ENCODE results near the gene SNX24. TPM values are rescaled to one million over a fixed set of nuclear protein-coding genes. Genes with fewer than 3 reads are reported as not detected.

SNX24 gene
- total RNA-seq, 1 donor: 26.5 TPM

- H3K4me3 ChIP-seq (ENCODE audit: low read depth, low read length): peak overlapping the region; percentile 79
- no peak for TF ChIP-seq CTCF (IDR thresholded peaks at IDR 0.05; ENCODE audit: insufficient read depth, low read length)
- DNase-seq (ENCODE audit: low read depth): peak; percentile 45
Observed at GRCh38 chr5:123035918-123036390, 190.5 kb downstream of the SNX24 start.

GRCh38 chr5:123036391-123037103 is 191.1 kb downstream of the SNX24 start, which contains the start of gene PPIC:
PPIC (minus strand) TSS chr5:123036725; CDS start chr5:123036625, 100 bp downstream.
- DNase-seq (ENCODE audit: low read depth): peak; percentile 75
- peak within 1 kb of the TSS; percentile 79 for H3K4me3 ChIP-seq (ENCODE audit: low read depth, low read length)
- TF ChIP-seq CTCF (IDR thresholded peaks at IDR 0.05; ENCODE audit: insufficient read depth, low read length): no peak

GRCh38 chr5:123037104-123037418 is 191.6 kb downstream of the SNX24 start:
- H3K4me3 ChIP-seq (ENCODE audit: low read depth, low read length): peak overlapping the region; percentile 79
- TF ChIP-seq CTCF (IDR thresholded peaks at IDR 0.05; ENCODE audit: insufficient read depth, low read length): no peak
- DNase-seq (ENCODE audit: low read depth): peak; percentile 70

GRCh38 chr5:123039673-123040072 is 194.3 kb downstream of the SNX24 start:
- no peak overlapping the region for H3K4me3 ChIP-seq (ENCODE audit: low read depth, low read length)
- DNase-seq (ENCODE audit: low read depth): no peak
- TF ChIP-seq CTCF (IDR thresholded peaks at IDR 0.05; ENCODE audit: insufficient read depth, low read length): no peak

GRCh38 chr5:123044926-123045617 is 199.7 kb downstream of the SNX24 start:
- no peak for TF ChIP-seq CTCF (IDR thresholded peaks at IDR 0.05; ENCODE audit: insufficient read depth, low read length)
- DNase-seq (ENCODE audit: low read depth): no peak

GRCh38 chr5:123046222-123046621 is 200.8 kb downstream of the SNX24 start:
- no peak for TF ChIP-seq CTCF (IDR thresholded peaks at IDR 0.05; ENCODE audit: insufficient read depth, low read length)
- DNase-seq (ENCODE audit: low read depth): no peak
- no peak overlapping the region for H3K4me3 ChIP-seq (ENCODE audit: low read depth, low read length)

More at GRCh38 chr5:123044926-123045617, 199.7 kb downstream of the SNX24 start:
- H3K4me3 ChIP-seq (ENCODE audit: low read depth, low read length): no peak overlapping the region
